Measurements from ENCODE around the gene NRGN. TPM values are rescaled to one million over a fixed set of nuclear protein-coding genes. Genes with fewer than 3 reads are reported as not detected.

NRGN gene
- 0.42 TPM for polyA plus RNA-seq (2013, experiment 1 of 2)
- 0.67 TPM for polyA plus RNA-seq (2013, experiment 2 of 2)

- peak within 1 kb of the TSS; percentile 76 for H3K56ac ChIP-seq (ENCODE audit: low read length)
- WGBS (ENCODE audit: extremely low coverage, insufficient coverage, low lambda C conversion rate), result no CpG with 5 or more reads among the region's 59 CpGs
- no peak within 1 kb of the TSS for H4K8ac ChIP-seq (ENCODE audit: low read depth, low read length)
- no peak within 1 kb of the TSS for H2BK120ac ChIP-seq (ENCODE audit: low read depth, low read length)
- H3K27ac ChIP-seq (ENCODE audit: low read depth, low read length), result no peak within 1 kb of the TSS
- H3K4ac ChIP-seq (ENCODE audit: low read depth, low read length), result no peak within 1 kb of the TSS
- peaks cover 61% of the 10 kb centered on the region for H3K27me3 ChIP-seq (ENCODE audit: insufficient read depth, low read length, poor library complexity)
- no peak within 1 kb of the TSS for H3K18ac ChIP-seq (ENCODE audit: low read length)
- no peaks in the 10 kb centered on the region for H3K36me3 ChIP-seq (ENCODE audit: control insufficient read depth, insufficient read depth, low read length)
- no peak within 1 kb of the TSS for H3K4me3 ChIP-seq (ENCODE audit: low read length)
- H4K5ac ChIP-seq (ENCODE audit: low read length), result no peak within 1 kb of the TSS
- no peak within 1 kb of the TSS for H2AK5ac ChIP-seq (ENCODE audit: low read length)
- peak; percentile 94 for DNase-seq
- peak within 1 kb of the TSS; percentile 43 for H3K9ac ChIP-seq (ENCODE audit: low read length)
- peak within 1 kb of the TSS; percentile 79 for H3K4me2 ChIP-seq (ENCODE audit: low read length)
- H3K79me2 ChIP-seq (ENCODE audit: control insufficient read depth, insufficient read depth, low read length), result no peaks in the 10 kb centered on the region
- no peak within 1 kb of the TSS for H2BK5ac ChIP-seq (ENCODE audit: low read length)
- no peaks in the 10 kb centered on the region for H3K79me1 ChIP-seq (ENCODE audit: low read length)
- H2BK15ac ChIP-seq (replicated peaks; ENCODE audit: low read depth), result no peak within 1 kb of the TSS
- no peak within 1 kb of the TSS for H3K23ac ChIP-seq (ENCODE audit: low read length)
- peaks cover 2% of the 10 kb centered on the region for H3K4me1 ChIP-seq (ENCODE audit: control insufficient read depth, low read depth, low read length)
Observed at GRCh38 chr11:124739479-124740276, at the start of gene NRGN. Gene NRGN (plus strand): TSS chr11:124739942. CDS start chr11:124740085, 143 bp downstream.

DNA sequence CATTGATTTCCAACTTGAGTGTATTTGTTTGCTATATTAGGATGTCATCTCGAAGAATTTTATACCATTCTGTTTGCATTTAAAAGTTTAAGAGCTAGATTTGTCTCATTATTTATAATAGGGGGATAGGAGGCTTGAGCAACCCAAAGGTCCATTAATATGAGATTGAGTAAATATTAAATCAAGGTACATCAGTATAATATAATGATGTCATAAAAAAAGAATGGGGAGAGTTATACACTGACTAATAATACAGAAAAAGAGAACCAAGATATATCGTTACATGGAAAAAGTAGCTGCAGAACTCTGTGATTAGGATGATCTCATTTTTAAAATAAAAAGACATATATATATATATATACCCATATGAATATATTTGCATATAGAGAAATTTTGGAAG, 46.6 kb upstream of the NRGN start:
- H2AK5ac ChIP-seq (ENCODE audit: low read length), result no peak overlapping the region
- H3K23ac ChIP-seq (ENCODE audit: low read length), result no peak overlapping the region
- no peak overlapping the region for H4K8ac ChIP-seq (ENCODE audit: low read depth, low read length)
- H3K4me1 ChIP-seq (ENCODE audit: control insufficient read depth, low read depth, low read length), result no peaks in the 10 kb centered on the region
- no peak overlapping the region for H3K4me3 ChIP-seq (ENCODE audit: low read length)
- H3K4me2 ChIP-seq (ENCODE audit: low read length), result no peak overlapping the region
- H3K18ac ChIP-seq (ENCODE audit: low read length), result no peak overlapping the region
- no peak overlapping the region for H3K9ac ChIP-seq (ENCODE audit: low read length)
- H2BK5ac ChIP-seq (ENCODE audit: low read length), result no peak overlapping the region
- no peak overlapping the region for H3K56ac ChIP-seq (ENCODE audit: low read length)
- no peak overlapping the region for H3K4ac ChIP-seq (ENCODE audit: low read depth, low read length)
- no peak overlapping the region for H3K27ac ChIP-seq (ENCODE audit: low read depth, low read length)
- H2BK15ac ChIP-seq (replicated peaks; ENCODE audit: low read depth), result no peak overlapping the region
- no CpG with 5 or more reads among the region's 2 CpGs for WGBS (ENCODE audit: extremely low coverage, insufficient coverage, low lambda C conversion rate)
- DNase-seq, result no peak
- no peak overlapping the region for H4K5ac ChIP-seq (ENCODE audit: low read length)
- no peak overlapping the region for H2BK120ac ChIP-seq (ENCODE audit: low read depth, low read length)
- H3K27me3 ChIP-seq (ENCODE audit: insufficient read depth, low read length, poor library complexity), result no peaks in the 10 kb centered on the region
- no peaks in the 10 kb centered on the region for H3K36me3 ChIP-seq (ENCODE audit: control insufficient read depth, insufficient read depth, low read length)
- H3K79me1 ChIP-seq (ENCODE audit: low read length), result no peaks in the 10 kb centered on the region
- no peaks in the 10 kb centered on the region for H3K79me2 ChIP-seq (ENCODE audit: control insufficient read depth, insufficient read depth, low read length)

DNA sequence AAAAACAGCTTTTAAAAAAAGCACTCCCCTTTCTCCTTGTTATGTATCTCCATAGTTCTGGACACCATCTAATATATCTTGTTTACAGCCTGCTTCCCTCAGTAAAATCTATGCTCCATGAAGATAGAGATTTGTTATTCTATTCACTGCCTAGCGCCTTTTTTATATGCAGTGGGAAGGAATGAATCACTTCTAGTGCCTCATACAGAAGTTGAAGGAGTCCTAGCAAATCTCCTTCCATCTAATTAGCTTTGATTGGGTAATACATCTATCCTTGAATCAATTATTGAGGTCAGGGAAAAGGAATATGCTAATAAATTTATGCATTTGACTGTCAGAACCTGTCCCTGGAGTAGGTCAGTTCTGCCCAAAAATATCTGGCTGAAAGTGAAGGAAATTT, 40.2 kb upstream of the NRGN start:
- no peak overlapping the region for H4K8ac ChIP-seq (ENCODE audit: low read depth, low read length)
- no peak overlapping the region for H3K56ac ChIP-seq (ENCODE audit: low read length)
- no peak overlapping the region for H2BK5ac ChIP-seq (ENCODE audit: low read length)
- no peak overlapping the region for H3K9ac ChIP-seq (ENCODE audit: low read length)
- no peaks in the 10 kb centered on the region for H3K4me1 ChIP-seq (ENCODE audit: control insufficient read depth, low read depth, low read length)
- no peak overlapping the region for H3K23ac ChIP-seq (ENCODE audit: low read length)
- no peak overlapping the region for H2BK120ac ChIP-seq (ENCODE audit: low read depth, low read length)
- no peaks in the 10 kb centered on the region for H3K79me2 ChIP-seq (ENCODE audit: control insufficient read depth, insufficient read depth, low read length)
- H3K27ac ChIP-seq (ENCODE audit: low read depth, low read length), result no peak overlapping the region
- no peak overlapping the region for H3K4ac ChIP-seq (ENCODE audit: low read depth, low read length)
- WGBS (ENCODE audit: extremely low coverage, insufficient coverage, low lambda C conversion rate), result no CpG with 5 or more reads among the region's 1 CpG
- no peak overlapping the region for H3K4me3 ChIP-seq (ENCODE audit: low read length)
- no peak overlapping the region for H3K4me2 ChIP-seq (ENCODE audit: low read length)
- H3K18ac ChIP-seq (ENCODE audit: low read length), result no peak overlapping the region
- no peaks in the 10 kb centered on the region for H3K79me1 ChIP-seq (ENCODE audit: low read length)
- no peak for DNase-seq
- no peaks in the 10 kb centered on the region for H3K36me3 ChIP-seq (ENCODE audit: control insufficient read depth, insufficient read depth, low read length)
- no peak overlapping the region for H4K5ac ChIP-seq (ENCODE audit: low read length)
- H2BK15ac ChIP-seq (replicated peaks; ENCODE audit: low read depth), result no peak overlapping the region
- H2AK5ac ChIP-seq (ENCODE audit: low read length), result no peak overlapping the region
- H3K27me3 ChIP-seq (ENCODE audit: insufficient read depth, low read length, poor library complexity), result no peaks in the 10 kb centered on the region

- Histone ChIP-seq H3K18ac (ENCODE audit: low read length) (no peak overlapping the region), H3K36me3 (ENCODE audit: control insufficient read depth, insufficient read depth, low read length) (no peaks in the 10 kb centered on the region), H2AK5ac (ENCODE audit: low read length) (no peak overlapping the region), H3K27ac (ENCODE audit: low read depth, low read length) (no peak overlapping the region), H3K4me2 (ENCODE audit: low read length) (no peak overlapping the region), H3K4me3 (ENCODE audit: low read length) (no peak overlapping the region), H2BK120ac (ENCODE audit: low read depth, low read length) (no peak overlapping the region), H3K79me1 (ENCODE audit: low read length) (no peaks in the 10 kb centered on the region), H3K9ac (ENCODE audit: low read length) (no peak overlapping the region), H4K5ac (ENCODE audit: low read length) (no peak overlapping the region), H4K8ac (ENCODE audit: low read depth, low read length) (no peak overlapping the region), H3K4me1 (ENCODE audit: control insufficient read depth, low read depth, low read length) (no peaks in the 10 kb centered on the region), H2BK5ac (ENCODE audit: low read length) (no peak overlapping the region), H3K23ac (ENCODE audit: low read length) (no peak overlapping the region), H3K27me3 (ENCODE audit: insufficient read depth, low read length, poor library complexity) (no peaks in the 10 kb centered on the region), H3K79me2 (ENCODE audit: control insufficient read depth, insufficient read depth, low read length) (no peaks in the 10 kb centered on the region), H3K56ac (ENCODE audit: low read length) (no peak overlapping the region), H3K4ac (ENCODE audit: low read depth, low read length) (no peak overlapping the region), H2BK15ac (replicated peaks; ENCODE audit: low read depth) (no peak overlapping the region)
- DNase-seq, result no peak
Observed at GRCh38 chr11:124700028-124700427, 39.7 kb upstream of the NRGN start.

GRCh38 chr11:124707829-124708228, 31.9 kb upstream of the NRGN start:
- Histone ChIP-seq H3K9ac (ENCODE audit: low read length) (no peak overlapping the region), H3K79me1 (ENCODE audit: low read length) (no peaks in the 10 kb centered on the region), H2BK120ac (ENCODE audit: low read depth, low read length) (no peak overlapping the region), H3K4me1 (ENCODE audit: control insufficient read depth, low read depth, low read length) (no peaks in the 10 kb centered on the region), H3K23ac (ENCODE audit: low read length) (no peak overlapping the region), H2AK5ac (ENCODE audit: low read length) (no peak overlapping the region), H4K5ac (ENCODE audit: low read length) (no peak overlapping the region), H3K18ac (ENCODE audit: low read length) (no peak overlapping the region), H3K4ac (ENCODE audit: low read depth, low read length) (no peak overlapping the region), H3K79me2 (ENCODE audit: control insufficient read depth, insufficient read depth, low read length) (no peaks in the 10 kb centered on the region), H3K36me3 (ENCODE audit: control insufficient read depth, insufficient read depth, low read length) (no peaks in the 10 kb centered on the region), H2BK15ac (replicated peaks; ENCODE audit: low read depth) (no peak overlapping the region), H3K4me3 (ENCODE audit: low read length) (no peak overlapping the region), H3K27me3 (ENCODE audit: insufficient read depth, low read length, poor library complexity) (no peaks in the 10 kb centered on the region), H3K27ac (ENCODE audit: low read depth, low read length) (no peak overlapping the region), H3K56ac (ENCODE audit: low read length) (no peak overlapping the region), H2BK5ac (ENCODE audit: low read length) (no peak overlapping the region), H3K4me2 (ENCODE audit: low read length) (no peak overlapping the region), H4K8ac (ENCODE audit: low read depth, low read length) (no peak overlapping the region)
- no CpG with 5 or more reads among the region's 4 CpGs for WGBS (ENCODE audit: extremely low coverage, insufficient coverage, low lambda C conversion rate)
- DNase-seq, result no peak

DNA sequence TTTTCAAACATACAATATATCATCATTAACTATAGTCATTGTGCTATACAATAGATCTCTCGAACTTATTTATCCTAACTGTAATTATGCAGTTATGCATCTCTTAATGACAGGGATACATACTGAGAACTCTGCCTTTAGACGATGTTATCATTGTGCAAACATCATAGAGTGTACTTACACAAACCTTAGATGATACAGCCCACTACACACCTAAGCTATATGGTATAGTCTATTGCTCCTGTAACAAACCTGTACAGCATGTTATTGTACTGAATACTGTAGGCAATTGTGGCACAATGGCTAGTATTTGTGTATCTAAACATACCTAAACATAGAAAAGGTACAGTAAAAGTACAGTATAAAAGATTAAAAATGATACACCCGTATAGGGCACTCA, 27.4 kb upstream of the NRGN start:
- Histone ChIP-seq H4K8ac (ENCODE audit: low read depth, low read length) (no peak overlapping the region), H2BK5ac (ENCODE audit: low read length) (no peak overlapping the region), H3K23ac (ENCODE audit: low read length) (no peak overlapping the region), H3K4me1 (ENCODE audit: control insufficient read depth, low read depth, low read length) (no peaks in the 10 kb centered on the region), H3K4ac (ENCODE audit: low read depth, low read length) (no peak overlapping the region), H3K79me2 (ENCODE audit: control insufficient read depth, insufficient read depth, low read length) (no peaks in the 10 kb centered on the region), H3K79me1 (ENCODE audit: low read length) (no peaks in the 10 kb centered on the region), H4K5ac (ENCODE audit: low read length) (no peak overlapping the region), H3K4me2 (ENCODE audit: low read length) (no peak overlapping the region), H2BK120ac (ENCODE audit: low read depth, low read length) (no peak overlapping the region), H3K36me3 (ENCODE audit: control insufficient read depth, insufficient read depth, low read length) (no peaks in the 10 kb centered on the region), H3K18ac (ENCODE audit: low read length) (no peak overlapping the region), H2BK15ac (replicated peaks; ENCODE audit: low read depth) (no peak overlapping the region), H3K27me3 (ENCODE audit: insufficient read depth, low read length, poor library complexity) (peaks cover 9% of the 10 kb centered on the region), H3K4me3 (ENCODE audit: low read length) (no peak overlapping the region), H3K9ac (ENCODE audit: low read length) (no peak overlapping the region), H2AK5ac (ENCODE audit: low read length) (no peak overlapping the region), H3K27ac (ENCODE audit: low read depth, low read length) (no peak overlapping the region), H3K56ac (ENCODE audit: low read length) (no peak overlapping the region)
- no peak for DNase-seq
- WGBS (ENCODE audit: extremely low coverage, insufficient coverage, low lambda C conversion rate), result no CpG with 5 or more reads among the region's 3 CpGs
